HUDEP-2 (cell line): ENCODE measurements around the gene CHD6.

Source experiments
- DNase-seq, 76 experiments: peaks; one replicate each; lab custom pipeline; 2025; ENCODE audit not compliant: unreplicated experiment in 76 of 76; lab: John Stamatoyannopoulos, UW

Gene CHD6

GRCh38 chr20:41373931-41374920 lies 244.0 kb downstream of the CHD6 start:
- no peak for DNase-seq

- no peak for DNase-seq
These were observed 244.9 kb downstream of the CHD6 start for GRCh38 chr20:41373251-41373783.

GRCh38 chr20:41371371-41371770 lies 246.8 kb downstream of the CHD6 start:
- DNase-seq: no peak

GRCh38 chr20:41370176-41370575 lies 248.0 kb downstream of the CHD6 start:
- DNase-seq: no peak

GRCh38 chr20:41369673-41370072 lies 248.5 kb downstream of the CHD6 start:
- no peak for DNase-seq

GRCh38 chr20:41367956-41368355 lies 250.2 kb downstream of the CHD6 start:
- no peak for DNase-seq

GRCh38 chr20:41367393-41367695 lies 250.8 kb downstream of the CHD6 start:
- no peak for DNase-seq

- DNase-seq: no peak
These were observed 251.4 kb downstream of the CHD6 start, which contains the start of gene EMILIN3 for GRCh38 chr20:41366546-41367392. Gene EMILIN3, minus strand, starts transcription at chr20:41366818. Its CDS starts 184 bp downstream, at chr20:41366634.

- DNase-seq: no peak
These were observed 252.2 kb downstream of the CHD6 start for GRCh38 chr20:41365777-41366545.

GRCh38 chr20:41364967-41365765 lies 253.0 kb downstream of the CHD6 start:
- no peak for DNase-seq

- no peak for DNase-seq
These were observed 253.8 kb downstream of the CHD6 start for GRCh38 chr20:41364236-41364855.

GRCh38 chr20:41363601-41364000 lies 254.6 kb downstream of the CHD6 start:
- no peak for DNase-seq

- no peak for DNase-seq
These were observed 255.4 kb downstream of the CHD6 start for GRCh38 chr20:41362748-41363140.

GRCh38 chr20:41361757-41362747 lies 256.1 kb downstream of the CHD6 start:
- DNase-seq: no peak

GRCh38 chr20:41360831-41361756 lies 257.1 kb downstream of the CHD6 start:
- no peak for DNase-seq

GRCh38 chr20:41359541-41360011 lies 258.6 kb downstream of the CHD6 start:
- DNase-seq: no peak

- no peak for DNase-seq
These were observed 259.5 kb downstream of the CHD6 start for GRCh38 chr20:41358717-41359116.
